Uterus (tissue), 4 donors: ENCODE measurements around the gene TNRC18. TPM values are rescaled to one million over a fixed set of nuclear protein-coding genes. Genes with fewer than 3 reads are reported as not detected.
"Not testable (repeated sequence)": the region's sequence is repeated elsewhere in the genome, so short reads cannot be mapped to it uniquely, and the experiment has no call there.

ENCODE experiments used
- DNase-seq, 2 donors: peaks; one replicate each; pipeline ENCODE4 v3.0.0-alpha.2; 2019 to 2020
- H3K27ac ChIP-seq, 2 donors: fragments of 200-600 bp; sonication (generic); 1 replicate in 1 of 2; 2 replicates in 1 of 2; pipeline ENCODE4 v1.5.1; 2016 to 2018
- H3K27me3 ChIP-seq, 2 donors: fragments of 200-600 bp; sonication (generic); one replicate each; pipeline ENCODE4 v1.5.1; 2018 to 2019; ENCODE audit warnings: control low read depth in 1 of 2
- H3K36me3 ChIP-seq, 2 donors: fragments of 200-600 bp; sonication (generic); one replicate each; pipeline ENCODE4 v1.5.1; 2019; ENCODE audit warnings: control low read depth in 1 of 2
- H3K4me1 ChIP-seq, 2 donors: fragments of 200-600 bp; sonication (generic); one replicate each; pipeline ENCODE4 v1.5.1; 2018 to 2019; ENCODE audit warnings: control low read depth in 1 of 2
- H3K4me3 ChIP-seq, 2 donors: fragments of 200-600 bp; sonication (generic); 1 replicate in 1 of 2; 2 replicates in 1 of 2; pipeline ENCODE4 v1.5.1; 2018 to 2019; ENCODE audit warnings: mild to moderate bottlenecking in 1 of 2
- H3K9me3 ChIP-seq, 2 donors: fragments of 200-600 bp; sonication (generic); one replicate each; pipeline ENCODE4 v1.5.1; 2019; ENCODE audit warnings: control low read depth in 1 of 2
- CTCF ChIP-seq, 4 experiments: fragments of 200-600 bp in 2 of 4; fragments of 450-650 bp in 2 of 4; sonication (generic) in 2 of 4; IDR thresholded peaks; one replicate each; pipeline ENCODE4 v1.5.1; 2016 to 2019; ENCODE audit warnings: antibody characterized with exemption in 4 of 4, mild to moderate bottlenecking in 2 of 4, moderate library complexity in 1 of 4
- POLR2A ChIP-seq, 2 donors: fragments of 450-650 bp; IDR thresholded peaks; one replicate each; pipeline ENCODE4 v1.6.1; 2016; ENCODE audit warnings: antibody characterized with exemption in 2 of 2, mild to moderate bottlenecking in 1 of 2, moderate library complexity in 1 of 2
- intact Hi-C: fragments of 100-400 bp; cut with DNase I; formaldehyde crosslinking; loops from one replicate; pipeline ENCODE4 v1.15.1; 2023; ENCODE audit warnings: low total_unique reads
- total RNA-seq, 4 donors: library from RNA; depleted of rRNA in 3 of 4; stranded (reverse); fragments of >200 nt in 3 of 4; gene quantifications; one replicate each; pipeline versions ENCODE4 v1.1.0 to v1.2.4, GENCODE V29; 2014 to 2023
- donor health status: DM: yes; HTN: yes; CAD: no.

Gene TNRC18
- total RNA-seq, 4 donors from 2014 or later, result 28.2 to 179 (median 62.1) TPM

GRCh38 chr7:5287802-5288201, 135.8 kb downstream of the TNRC18 start:
- no peaks in the 10 kb centered on the region for H3K9me3 ChIP-seq
- H3K27me3 ChIP-seq, result no peaks in the 10 kb centered on the region
- H3K36me3 ChIP-seq, result no peaks in the 10 kb centered on the region
- intact Hi-C loops, result no loop called here
- TF ChIP-seq CTCF (IDR thresholded peaks at IDR 0.05) (no peak), POLR2A (IDR thresholded peaks at IDR 0.05) (no peak)
- no peak overlapping the region for H3K4me3 ChIP-seq
- peaks cover 0 to 8% of the 10 kb centered on the region in 2 donors for H3K4me1 ChIP-seq
- no peak overlapping the region for H3K27ac ChIP-seq
- no peak for DNase-seq

GRCh38 chr7:5287373-5287772, 136.3 kb downstream of the TNRC18 start:
- intact Hi-C loops, DNase-seq: not testable (repeated sequence)

DNA sequence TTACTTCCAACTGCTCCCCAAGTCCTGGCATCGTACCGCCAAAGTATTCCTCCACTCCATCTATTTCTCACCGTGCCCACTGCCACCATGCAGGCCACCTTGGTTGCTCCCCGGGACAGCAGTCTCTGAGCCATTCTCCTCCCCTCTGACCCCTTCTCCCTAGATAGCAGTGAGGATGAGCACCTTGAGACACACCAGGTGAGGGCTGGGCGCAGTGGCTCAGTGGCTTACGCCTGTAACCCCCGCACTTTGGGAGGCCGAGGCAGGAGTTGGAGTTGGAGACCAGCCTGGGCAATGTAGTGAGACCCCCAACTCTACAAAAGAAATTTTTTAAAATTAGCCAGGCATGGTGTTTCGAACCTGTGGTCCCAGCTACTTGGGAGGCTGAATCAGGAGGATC, 136.7 kb downstream of the TNRC18 start:
- H3K36me3 ChIP-seq, result no peaks in the 10 kb centered on the region

More at GRCh38 chr7:5287373-5287772, 136.3 kb downstream of the TNRC18 start:
- not testable (repeated sequence) for H3K27me3 ChIP-seq, H3K36me3 ChIP-seq, H3K9me3 ChIP-seq, H3K4me3 ChIP-seq, H3K4me1 ChIP-seq, H3K27ac ChIP-seq

DNA sequence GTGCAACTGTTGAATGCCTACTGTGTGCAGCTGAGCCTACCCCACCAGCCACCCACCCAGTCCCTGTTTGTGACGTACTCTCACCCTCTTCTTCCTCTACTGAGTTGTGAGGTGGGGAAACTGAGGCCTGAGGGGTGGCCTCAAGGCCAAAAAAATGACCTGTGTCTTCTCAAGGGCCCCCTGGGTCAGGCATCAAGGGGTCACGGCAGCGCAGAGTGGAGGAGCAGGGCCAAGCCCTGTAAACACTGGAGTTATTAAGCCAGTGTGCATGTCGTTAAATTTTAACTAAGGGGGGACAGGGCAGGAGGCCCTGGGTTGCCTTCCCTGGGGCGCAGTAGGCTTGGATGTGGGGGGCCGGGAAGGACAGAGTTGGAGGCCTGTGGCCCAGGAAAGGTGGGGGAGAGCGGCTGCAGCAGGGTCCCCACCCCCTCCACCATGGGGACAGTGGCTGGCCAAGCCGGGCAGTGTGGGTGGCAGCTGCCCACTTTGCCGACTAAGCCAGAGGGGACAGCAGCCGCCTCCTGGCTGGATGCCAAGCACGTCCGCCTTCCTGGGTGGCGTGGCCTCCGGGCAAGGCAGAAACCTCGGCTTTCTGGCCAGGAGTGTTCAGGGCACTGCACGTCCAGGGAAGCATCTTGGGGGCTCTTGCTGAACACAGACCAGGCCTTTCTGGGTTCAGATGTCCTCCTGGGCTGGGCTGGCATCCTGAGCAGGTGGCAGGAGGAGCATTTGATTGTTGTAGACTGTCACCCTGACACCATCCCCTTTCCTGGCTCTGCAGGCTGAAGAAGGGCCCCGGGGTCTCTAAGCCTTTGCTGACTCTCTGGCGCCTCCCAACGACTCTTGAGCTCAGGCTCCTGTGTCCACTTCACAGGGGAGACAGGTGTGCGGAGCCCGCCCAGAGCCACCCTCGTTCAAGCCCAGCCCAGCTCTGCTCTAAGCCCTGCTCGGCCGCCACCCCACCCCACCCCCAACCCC, 139.0 kb downstream of the TNRC18 start:
- no peaks in the 10 kb centered on the region for H3K9me3 ChIP-seq
- no peaks in the 10 kb centered on the region for H3K36me3 ChIP-seq
- intact Hi-C loops, result no loop called here
- H3K27ac ChIP-seq, result no peak overlapping the region
- H3K4me1 ChIP-seq, result peaks cover 0 to 8% of the 10 kb centered on the region in 2 donors
- H3K4me3 ChIP-seq, result no peak overlapping the region
- H3K27me3 ChIP-seq, result no peaks in the 10 kb centered on the region
- TF ChIP-seq POLR2A (IDR thresholded peaks at IDR 0.05) (no peak), CTCF (IDR thresholded peaks at IDR 0.05) (no peak)
- no peak for DNase-seq

More for the DNA sequence above, 136.7 kb downstream of the TNRC18 start:
- DNase-seq, result no peak
- Histone ChIP-seq H3K27me3 (no peaks in the 10 kb centered on the region), H3K4me3 (no peak overlapping the region), H3K27ac (no peak overlapping the region), H3K9me3 (no peaks in the 10 kb centered on the region), H3K4me1 (peaks cover 0 to 8% of the 10 kb centered on the region in 2 donors)
- TF ChIP-seq POLR2A (IDR thresholded peaks at IDR 0.05), result no peak
- TF ChIP-seq CTCF (IDR thresholded peaks at IDR 0.05), result no peak
- intact Hi-C loops, result no loop called here

DNA sequence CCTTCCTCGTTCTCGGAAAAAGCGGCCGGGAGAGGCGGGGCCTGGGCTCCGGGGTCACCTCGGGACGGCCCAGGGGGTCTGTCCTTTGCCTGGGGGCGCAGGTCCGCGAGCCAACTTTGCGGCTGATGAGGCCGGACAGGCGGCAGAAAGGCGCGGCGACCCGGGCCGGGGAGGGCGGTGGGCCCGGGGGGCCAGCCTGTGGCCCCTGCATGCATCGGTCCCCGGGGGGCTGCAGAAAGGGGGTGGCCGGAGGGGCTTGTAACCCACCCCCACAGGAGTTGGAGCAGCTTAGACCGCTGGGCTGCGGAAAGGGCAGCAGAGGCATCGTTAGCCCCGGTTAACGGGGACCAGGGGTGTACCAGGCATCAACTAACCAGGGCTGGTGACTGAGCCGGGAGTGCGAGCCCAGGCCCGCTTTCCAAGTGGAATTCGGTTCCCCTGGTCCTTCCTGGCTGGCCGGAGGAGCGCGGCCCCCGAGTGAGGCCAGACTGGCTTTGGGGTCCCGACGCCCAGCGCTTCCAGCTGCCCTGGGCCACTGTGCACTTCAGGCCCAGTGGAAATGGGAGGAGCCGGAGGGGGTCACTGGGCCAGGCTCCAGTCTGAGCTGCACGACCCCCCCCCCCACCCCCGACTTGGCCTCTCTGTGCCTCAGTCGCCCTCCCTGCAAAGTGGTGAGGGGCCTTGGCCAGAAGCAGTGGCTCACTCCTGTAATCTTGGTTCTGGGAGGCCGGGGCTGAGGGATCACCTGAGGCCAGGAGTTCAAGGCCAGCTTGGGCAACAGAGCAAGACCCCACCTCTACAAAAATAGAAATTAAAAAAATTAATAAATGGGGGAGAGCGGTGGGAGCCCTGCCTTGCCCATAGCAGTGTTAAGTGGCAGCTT, 140.0 kb downstream of the TNRC18 start:
- Histone ChIP-seq H3K27ac (peak overlapping the region; percentile 4 to 28), H3K9me3 (no peaks in the 10 kb centered on the region), H3K27me3 (no peaks in the 10 kb centered on the region), H3K4me3 (peak overlapping the region; percentile 27 to 36), H3K4me1 (peaks cover 0 to 8% of the 10 kb centered on the region in 2 donors), H3K36me3 (no peaks in the 10 kb centered on the region)
- DNase-seq, result peak in 1 of 2 donors; percentile 36
- TF ChIP-seq CTCF (IDR thresholded peaks at IDR 0.05) (no peak), POLR2A (IDR thresholded peaks at IDR 0.05) (no peak)
- intact Hi-C loops, result no loop called here
